DOHH2 (cell line): Measurements from ENCODE around the gene NANS.

Experiments
- CTCF ChIP-seq: fragments of 200-600 bp; sonication (generic); IDR thresholded peaks from one replicate; pipeline ENCODE4 v1.5.1; 2014; ENCODE audit warnings: antibody characterized with exemption, mild to moderate bottlenecking, low read depth, low read length; ENCODE audit not compliant: poor library complexity, severe bottlenecking
- EZH2phosphoT487 ChIP-seq: fragments of 200-600 bp; sonication (generic); IDR thresholded peaks from 2 replicates; pipeline ENCODE4 v1.6.1; 2017; ENCODE audit warnings: borderline replicate concordance, mild to moderate bottlenecking, antibody characterized with exemption, low read length, moderate library complexity, mixed read lengths

- no peak for TF ChIP-seq CTCF
- no peak for TF ChIP-seq EZH2phosphoT487
Observed at GRCh38 chr9:98080326-98080725, 23.8 kb downstream of the NANS start.
